NCI-H128 (cell line): ENCODE data around the gene DNM3.

Experiments used
- DNase-seq: peaks from one replicate; lab custom pipeline; 2025; ENCODE audit not compliant: unreplicated experiment; lab: John Stamatoyannopoulos, UW

DNM3 gene

GRCh38 chr1:171817511-171818265, 23.6 kb upstream of the DNM3 start:
- DNase-seq: no peak

- DNase-seq: no peak
Measured at GRCh38 chr1:171819946-171820345, 21.4 kb upstream of the DNM3 start.

- no peak for DNase-seq
Measured at GRCh38 chr1:171826973-171827372, 14.3 kb upstream of the DNM3 start.

- DNase-seq: no peak
Measured at GRCh38 chr1:171828794-171829193, 12.5 kb upstream of the DNM3 start.

- DNase-seq: no peak
Measured at GRCh38 chr1:171833091-171833825, 8.0 kb upstream of the DNM3 start.

GRCh38 chr1:171834821-171835220, 6.5 kb upstream of the DNM3 start:
- no peak for DNase-seq

GRCh38 chr1:171835891-171836290, 5.4 kb upstream of the DNM3 start:
- DNase-seq: no peak

- DNase-seq: no peak
Measured at GRCh38 chr1:171841931-171842761, 848 bp downstream of the DNM3 start.

GRCh38 chr1:171844381-171844780, 3.1 kb downstream of the DNM3 start:
- DNase-seq: no peak

GRCh38 chr1:171845998-171846397, 4.7 kb downstream of the DNM3 start:
- DNase-seq: no peak

GRCh38 chr1:171849245-171849898, 8.1 kb downstream of the DNM3 start:
- DNase-seq: no peak

- DNase-seq: no peak
Measured at GRCh38 chr1:171850651-171851350, 9.5 kb downstream of the DNM3 start.

- no peak for DNase-seq
Measured at GRCh38 chr1:171852272-171852671, 11.0 kb downstream of the DNM3 start.

- no peak for DNase-seq
Measured at GRCh38 chr1:171855381-171855780, 14.1 kb downstream of the DNM3 start.

- DNase-seq: no peak
Measured at GRCh38 chr1:171858696-171859095, 17.4 kb downstream of the DNM3 start.

GRCh38 chr1:171860696-171861095, 19.4 kb downstream of the DNM3 start:
- DNase-seq: no peak

GRCh38 chr1:171863531-171863930, 22.2 kb downstream of the DNM3 start:
- no peak for DNase-seq

GRCh38 chr1:171864308-171864707, 23.0 kb downstream of the DNM3 start:
- DNase-seq: no peak

GRCh38 chr1:171865106-171865505, 23.8 kb downstream of the DNM3 start:
- DNase-seq: no peak

GRCh38 chr1:171867236-171867635, 25.9 kb downstream of the DNM3 start:
- DNase-seq: no peak
